ENCODE data around the gene SPEG. TPM values are rescaled to one million over a fixed set of nuclear protein-coding genes. Genes with fewer than 3 reads are reported as not detected.
A peak's percentile ranks its signal among the peaks of the same experiment; 100 is the strongest.
"Not testable (repeated sequence)": the region's sequence is repeated elsewhere in the genome, so short reads cannot be mapped to it uniquely, and the experiment has no call there.

Gene SPEG
- polyA plus RNA-seq, 2 of the 4 experiments (the other 2 are of a cell fraction) = 2.3 to 11.5 TPM

- ChIA-PET CTCF (interaction anchor here (0.6 to 7.7 kb wide), 19 partner anchors 9 to 331 kb away, joined by 3 to 90 read pairs (median 4); partner anchors contain the start of genes CNPPD1 and DNAJB2), POLR2A (interaction anchor here (1.5 to 2.1 kb wide), 3 partner anchors 10 to 182 kb away, joined by 3 to 16 read pairs (median 7); partner anchors contain the start of genes GMPPA and ZFAND2B)
- TF ChIP-seq ZNF302 (CRISPR knock-in tag; IDR thresholded peaks at IDR 0.05) (no peak), BCL3 (IDR thresholded peaks at IDR 0.05) (no peak), HOXA7 (CRISPR knock-in tag; IDR thresholded peaks at IDR 0.05) (no peak), HDAC2 (IDR thresholded peaks at IDR 0.05) (no peak)
- Histone ChIP-seq H3K4me3 (peak overlapping the region; percentile 99), H3K9me3 (no peaks in the 10 kb centered on the region), H3K27ac (peak overlapping the region; percentile 70 to 96), H3K4me2 (peak overlapping the region; percentile 91), H3K4me1 (peaks cover 9% of the 10 kb centered on the region)
- WGBS (ENCODE audit: missing lambda C conversion rate) = 55% methylated on average over 6 of the region's 6 CpGs
- ATAC-seq = no peak
- DNase-seq (ENCODE audit: low read depth in 1 of 2, low spot score in 1 of 2) = no peak
- FAIRE-seq = no peak
Measured at GRCh38 chr2:219388907-219389156, 45.8 kb upstream of the SPEG start.

GRCh38 chr2:219392754-219393153 lies 41.9 kb upstream of the SPEG start:
- DNase-seq (ENCODE audit: low read depth in 1 of 2, low spot score in 1 of 2) (no peak), ATAC-seq (no peak), FAIRE-seq (no peak)
- 79% methylated on average over 9 of the region's 9 CpGs for WGBS (ENCODE audit: missing lambda C conversion rate)
- Histone ChIP-seq H3K4me2 (no peak overlapping the region), H3K9me3 (no peaks in the 10 kb centered on the region), H3K27ac (no peak overlapping the region), H3K4me3 (no peak overlapping the region), H3K4me1 (peaks cover 6% of the 10 kb centered on the region)
- ChIA-PET POLR2A (no interaction called here), CTCF (interaction anchor here (0.9 to 7.7 kb wide), 4 partner anchors 11 to 137 kb away, joined by 3 to 90 read pairs (median 16); no protein-coding TSS in a partner anchor)
- TF ChIP-seq KDM1A (IDR thresholded peaks at IDR 0.05; ENCODE audit: low read depth) (no peak), PHF8 (IDR thresholded peaks at IDR 0.05; ENCODE audit: borderline replicate concordance, low read depth) (no peak), HDAC2 (IDR thresholded peaks at IDR 0.05) (no peak), EP300 (IDR thresholded peaks at IDR 0.05) (no peak), EHMT2 (IDR thresholded peaks at IDR 0.05; ENCODE audit: low read depth) (no peak), ZC3H11A (IDR thresholded peaks at IDR 0.05) (no peak), POLR2A (IDR thresholded peaks at IDR 0.05; ENCODE audit: low read length) (no peak), ZFP36 (IDR thresholded peaks at IDR 0.05; ENCODE audit: borderline replicate concordance, partially characterized antibody) (no peak), CHD4 (IDR thresholded peaks at IDR 0.05; ENCODE audit: borderline replicate concordance) (no peak), SMC3 (IDR thresholded peaks at IDR 0.05) (no peak), RNF2 (IDR thresholded peaks at IDR 0.05; ENCODE audit: borderline replicate concordance, low read depth) (no peak), BHLHE40 (IDR thresholded peaks at IDR 0.05; ENCODE audit: low read depth, low read length) (no peak), NFE2L2 (conservative IDR thresholded peaks at IDR 0.05; ENCODE audit: low read length) (no peak), JUN (IDR thresholded peaks at IDR 0.05) (no peak), MAFK (IDR thresholded peaks at IDR 0.05; ENCODE audit: partially characterized antibody) (no peak), RFX5 (IDR thresholded peaks at IDR 0.05) (no peak)

GRCh38 chr2:219395056-219395455 lies 39.6 kb upstream of the SPEG start:
- peaks cover 24% of the 10 kb centered on the region for H3K4me1 ChIP-seq
- H3K27ac ChIP-seq; H3K4me2 ChIP-seq; DNase-seq (ENCODE audit: low read depth in 1 of 2, low spot score in 1 of 2); H3K9me3 ChIP-seq; ATAC-seq; FAIRE-seq; H3K4me3 ChIP-seq; POLR2A ChIA-PET: not testable (repeated sequence)
- WGBS (ENCODE audit: missing lambda C conversion rate) = 75% methylated on average over 9 of the region's 9 CpGs
- CTCF ChIA-PET = interaction anchor here (0.8 to 1.3 kb wide), 4 partner anchors 53 to 135 kb away, joined by 3 to 4 read pairs (median 3); no protein-coding TSS in a partner anchor

- H3K4me1 ChIP-seq = peaks cover 28% of the 10 kb centered on the region
- TF ChIP-seq TFCP2L1 (CRISPR knock-in tag; IDR thresholded peaks at IDR 0.05) (no peak), ZC3H11A (IDR thresholded peaks at IDR 0.05) (no peak), ZFP36 (IDR thresholded peaks at IDR 0.05; ENCODE audit: borderline replicate concordance, partially characterized antibody) (no peak), EHMT2 (IDR thresholded peaks at IDR 0.05; ENCODE audit: low read depth) (no peak), NPAS2 (CRISPR knock-in tag; IDR thresholded peaks at IDR 0.05; ENCODE audit: borderline replicate concordance) (no peak), RNF2 (IDR thresholded peaks at IDR 0.05; ENCODE audit: borderline replicate concordance, low read depth) (no peak), HOXA7 (CRISPR knock-in tag; IDR thresholded peaks at IDR 0.05) (no peak), MAZ (IDR thresholded peaks at IDR 0.05; ENCODE audit: borderline replicate concordance, low read depth, low read length) (no peak), HOXB5 (CRISPR knock-in tag; IDR thresholded peaks at IDR 0.05) (no peak), PHF8 (IDR thresholded peaks at IDR 0.05; ENCODE audit: borderline replicate concordance, low read depth) (no peak), ESRRA (IDR thresholded peaks at IDR 0.05; ENCODE audit: borderline replicate concordance, low read length) (no peak)
- ATAC-seq (no peak), FAIRE-seq (no peak), DNase-seq (ENCODE audit: low read depth in 1 of 2, low spot score in 1 of 2) (no peak)
- no peak overlapping the region for H3K4me2 ChIP-seq
- CTCF ChIA-PET = interaction anchor here (0.8 to 1.3 kb wide), 4 partner anchors 38 to 135 kb away, joined by 3 to 4 read pairs (median 4); no protein-coding TSS in a partner anchor
- no peak overlapping the region for H3K4me3 ChIP-seq
- WGBS (ENCODE audit: missing lambda C conversion rate) = 86% methylated on average over 3 of the region's 3 CpGs
- POLR2A ChIA-PET = no interaction called here
- H3K9me3 ChIP-seq = no peaks in the 10 kb centered on the region
- H3K27ac ChIP-seq = no peak overlapping the region
Measured at GRCh38 chr2:219395609-219396008, 39.0 kb upstream of the SPEG start.

Measured in A549 (cell line).